Nephron progenitor cell (in vitro differentiated cells): ENCODE data around the gene ZFAND3.
A peak's percentile ranks its signal among the peaks of the same experiment; 100 is the strongest.

Source experiments
- DNase-seq: peaks from one replicate; pipeline ENCODE4 v3.0.0; 2021
- H3K27ac Mint-ChIP-seq: 2 replicates; pipeline ENCODE4 v1.8.0; 2021; ENCODE audit warnings: mild to moderate bottlenecking, moderate library complexity, mixed read lengths
- H3K27me3 Mint-ChIP-seq: 2 replicates; pipeline ENCODE4 v1.8.0; 2021; ENCODE audit warnings: mild to moderate bottlenecking, low read depth, mixed read lengths; ENCODE audit not compliant: poor library complexity
- H3K36me3 Mint-ChIP-seq: 2 replicates; pipeline ENCODE4 v1.8.0; 2021; ENCODE audit warnings: low read depth, mixed read lengths
- H3K4me1 Mint-ChIP-seq: 2 replicates; pipeline ENCODE4 v1.8.0; 2021; ENCODE audit warnings: mixed read lengths
- H3K4me3 Mint-ChIP-seq: 2 replicates; pipeline ENCODE4 v1.8.0; 2021; ENCODE audit warnings: mild to moderate bottlenecking, moderate library complexity, mixed read lengths
- H3K9me3 Mint-ChIP-seq: 2 replicates; pipeline ENCODE4 v1.8.0; 2021; ENCODE audit warnings: mild to moderate bottlenecking, moderate library complexity, mixed read lengths
- CTCF ChIP-seq: fragments of 200-600 bp; sonication (generic); IDR thresholded peaks from 2 replicates; pipeline ENCODE4 v1.5.0; 2021; ENCODE audit warnings: antibody characterized with exemption

Gene ZFAND3

DNA sequence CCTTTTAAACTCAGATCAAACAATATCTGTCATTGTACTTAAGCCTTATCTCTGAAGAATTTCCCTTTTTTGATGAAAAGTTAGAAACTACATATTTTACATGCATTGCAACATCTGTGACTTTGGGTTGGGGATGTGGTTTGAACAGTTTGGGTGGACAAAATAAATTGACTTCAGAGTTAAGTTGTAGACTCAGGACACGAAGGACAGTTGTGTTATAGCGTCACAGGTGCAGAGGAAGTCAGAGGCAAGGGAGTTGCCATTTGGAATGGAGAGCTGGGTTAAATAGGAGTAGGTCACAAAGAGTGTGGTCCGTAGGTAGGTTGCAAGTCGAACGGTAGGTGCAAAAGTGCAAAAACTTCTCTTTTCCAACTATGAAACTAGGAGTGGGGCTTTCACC is 46.0 kb downstream of the ZFAND3 start:
- TF ChIP-seq CTCF: no peak
- Mint-ChIP-seq H3K4me1 (peaks cover 17% of the 10 kb centered on the region), H3K36me3 (peaks cover 5% of the 10 kb centered on the region), H3K27me3 (no peaks in the 10 kb centered on the region), H3K4me3 (no peak overlapping the region), H3K27ac (no peak overlapping the region), H3K9me3 (peaks cover 5% of the 10 kb centered on the region)
- no peak for DNase-seq

DNA sequence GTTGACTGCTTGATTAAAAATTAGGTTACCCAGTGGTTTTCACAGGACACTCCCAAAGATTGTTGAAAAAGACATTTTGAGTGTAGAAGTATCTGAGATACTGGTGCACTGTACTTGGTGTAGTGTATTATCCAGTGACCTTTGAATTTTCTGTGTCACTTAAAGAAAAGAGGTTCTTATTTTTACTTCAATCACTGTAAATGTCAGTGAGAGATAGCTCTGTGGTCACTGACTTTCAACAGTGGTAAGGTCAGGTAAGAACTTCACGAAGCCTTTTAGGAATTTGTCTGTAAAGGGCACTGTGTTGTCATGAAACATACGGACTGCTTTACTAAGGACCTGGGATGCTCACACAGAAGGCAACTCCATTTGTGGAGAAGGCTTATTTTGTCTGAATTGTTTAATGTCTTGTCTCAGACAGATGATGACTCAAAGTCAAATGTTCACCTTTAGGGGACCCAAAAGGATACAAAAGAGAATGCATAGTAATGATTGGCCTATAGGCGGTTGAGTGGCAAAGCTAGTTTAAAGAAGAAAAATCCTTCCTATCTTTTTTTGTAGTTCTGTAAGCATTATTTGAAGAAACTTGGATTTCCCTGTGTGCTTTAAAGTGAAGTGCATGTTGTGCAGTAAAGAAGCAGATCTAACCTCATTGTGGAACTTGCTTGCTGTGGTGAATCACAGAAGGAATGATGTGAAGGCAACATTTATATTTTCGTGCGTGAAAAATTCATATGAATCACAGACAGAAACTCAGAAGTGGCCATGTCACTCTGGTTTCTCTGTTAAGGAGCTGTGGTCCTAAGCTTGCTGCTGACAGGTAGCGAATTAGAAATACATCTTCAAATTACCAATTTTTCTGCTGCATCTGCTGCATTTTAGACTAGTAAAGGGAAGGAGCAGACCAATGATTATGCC is 47.3 kb downstream of the ZFAND3 start:
- TF ChIP-seq CTCF: no peak
- Mint-ChIP-seq H3K4me3 (no peak overlapping the region), H3K4me1 (peaks cover 17% of the 10 kb centered on the region), H3K27me3 (no peaks in the 10 kb centered on the region), H3K36me3 (peaks cover 18% of the 10 kb centered on the region), H3K27ac (peak overlapping the region; percentile 16), H3K9me3 (peaks cover 17% of the 10 kb centered on the region)
- no peak for DNase-seq

GRCh38 chr6:37867756-37868446 is 48.4 kb downstream of the ZFAND3 start:
- H3K27ac Mint-ChIP-seq: no peak overlapping the region
- no peaks in the 10 kb centered on the region for H3K27me3 Mint-ChIP-seq
- no peak for TF ChIP-seq CTCF
- peaks cover 28% of the 10 kb centered on the region for H3K9me3 Mint-ChIP-seq
- no peak overlapping the region for H3K4me3 Mint-ChIP-seq
- peaks cover 28% of the 10 kb centered on the region for H3K36me3 Mint-ChIP-seq
- no peak for DNase-seq
- H3K4me1 Mint-ChIP-seq: peaks cover 14% of the 10 kb centered on the region

- Mint-ChIP-seq H3K36me3 (peaks cover 31% of the 10 kb centered on the region), H3K4me3 (no peak overlapping the region), H3K27me3 (no peaks in the 10 kb centered on the region), H3K4me1 (peaks cover 12% of the 10 kb centered on the region), H3K9me3 (peaks cover 30% of the 10 kb centered on the region), H3K27ac (peak overlapping the region; percentile 46)
- TF ChIP-seq CTCF: no peak
- no peak for DNase-seq
These were observed 48.9 kb downstream of the ZFAND3 start for GRCh38 chr6:37868447-37868825.

GRCh38 chr6:37871616-37872372 is 52.3 kb downstream of the ZFAND3 start:
- peaks cover 36% of the 10 kb centered on the region for H3K9me3 Mint-ChIP-seq
- no peak overlapping the region for H3K4me3 Mint-ChIP-seq
- no peak for TF ChIP-seq CTCF
- no peaks in the 10 kb centered on the region for H3K27me3 Mint-ChIP-seq
- H3K27ac Mint-ChIP-seq: no peak overlapping the region
- DNase-seq: no peak
- H3K4me1 Mint-ChIP-seq: peaks cover 20% of the 10 kb centered on the region
- peaks cover 39% of the 10 kb centered on the region for H3K36me3 Mint-ChIP-seq
